Stimulated activated CD4-positive, alpha-beta T cell treated with anti-CD3 and anti-CD28 coated beads, Interleukin-1b, Interleukin-23, amount 100 ng/mL, for 48 hours (primary cell): Measurements from ENCODE around the gene AATK.

Source experiments
- DNase-seq: peaks from one replicate; pipeline ENCODE4 v3.0.0-alpha.2; 2020

The AATK gene

GRCh38 chr17:81068411-81069134 lies 97.4 kb downstream of the AATK start:
- no peak for DNase-seq

DNA sequence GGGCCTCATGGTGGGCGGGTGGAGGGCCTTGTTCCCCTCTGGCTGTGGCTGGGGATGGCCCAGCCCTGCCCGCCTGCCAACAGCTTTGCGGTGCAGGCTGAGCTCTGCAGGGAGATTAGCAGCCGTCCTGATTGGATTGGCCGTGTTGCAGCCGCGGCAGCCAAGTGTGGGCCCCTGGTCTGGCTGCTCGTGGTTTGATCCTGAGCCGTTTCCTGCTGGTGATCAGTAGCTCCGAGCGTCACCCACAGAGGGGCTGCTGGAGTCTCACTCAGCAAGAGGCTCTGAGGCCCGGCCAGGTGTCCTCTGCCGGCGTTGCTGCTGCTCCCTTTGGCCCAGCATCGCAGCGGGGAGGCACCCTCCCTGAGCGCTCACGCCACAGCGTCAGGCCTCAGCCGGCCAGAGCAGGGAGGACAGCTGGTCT lies 98.6 kb downstream of the AATK start:
- DNase-seq = no peak
